Large intestine (tissue), 3 donors: Measurements from ENCODE around the gene CELSR1. TPM values are rescaled to one million over a fixed set of nuclear protein-coding genes. Genes with fewer than 3 reads are reported as not detected.
"Not testable (repeated sequence)": the region's sequence is repeated elsewhere in the genome, so short reads cannot be mapped to it uniquely, and the experiment has no call there.

Experiments used
- DNase-seq, 2 donors: peaks; one replicate each; pipeline versions ENCODE4 v3.0.0 to v3.0.0-alpha.2; 2013
- H3K27ac ChIP-seq: one replicate; pipeline ENCODE4 v1.5.1; 2013; ENCODE audit warnings: low read length
- H3K27me3 ChIP-seq: 2 replicates; pipeline ENCODE4 v1.6.1; 2013; ENCODE audit warnings: low read length; ENCODE audit not compliant: control insufficient read depth, insufficient read depth
- H3K36me3 ChIP-seq: 2 replicates; pipeline ENCODE4 v1.6.1; 2013; ENCODE audit warnings: low read length; ENCODE audit not compliant: control insufficient read depth, insufficient read depth
- H3K4me1 ChIP-seq: one replicate; pipeline ENCODE4 v1.6.1; 2013; ENCODE audit warnings: low read length; ENCODE audit not compliant: control insufficient read depth, insufficient read depth
- H3K4me3 ChIP-seq: one replicate; pipeline ENCODE4 v1.5.1; 2013; ENCODE audit warnings: low read length
- H3K9me3 ChIP-seq: one replicate; pipeline ENCODE4 v1.6.1; 2013; ENCODE audit warnings: mild to moderate bottlenecking, low read depth, low read length, moderate library complexity; ENCODE audit not compliant: control insufficient read depth
- WGBS: methylation state at CpG from one replicate; pipeline ENCODE4 v1.1.5; 2013; ENCODE audit warnings: low lambda C conversion rate; ENCODE audit not compliant: insufficient coverage; 5-methylcytosine and 5-hydroxymethylcytosine counted together
- polyA plus RNA-seq: library from polyadenylated mRNA; unstranded; fragments of 120-200 nt; gene quantifications from one replicate; pipeline ENCODE4 v1.2.1, GENCODE V29; 2013

CELSR1 gene
- polyA plus RNA-seq, 1 donor, result 5.9 TPM

DNA sequence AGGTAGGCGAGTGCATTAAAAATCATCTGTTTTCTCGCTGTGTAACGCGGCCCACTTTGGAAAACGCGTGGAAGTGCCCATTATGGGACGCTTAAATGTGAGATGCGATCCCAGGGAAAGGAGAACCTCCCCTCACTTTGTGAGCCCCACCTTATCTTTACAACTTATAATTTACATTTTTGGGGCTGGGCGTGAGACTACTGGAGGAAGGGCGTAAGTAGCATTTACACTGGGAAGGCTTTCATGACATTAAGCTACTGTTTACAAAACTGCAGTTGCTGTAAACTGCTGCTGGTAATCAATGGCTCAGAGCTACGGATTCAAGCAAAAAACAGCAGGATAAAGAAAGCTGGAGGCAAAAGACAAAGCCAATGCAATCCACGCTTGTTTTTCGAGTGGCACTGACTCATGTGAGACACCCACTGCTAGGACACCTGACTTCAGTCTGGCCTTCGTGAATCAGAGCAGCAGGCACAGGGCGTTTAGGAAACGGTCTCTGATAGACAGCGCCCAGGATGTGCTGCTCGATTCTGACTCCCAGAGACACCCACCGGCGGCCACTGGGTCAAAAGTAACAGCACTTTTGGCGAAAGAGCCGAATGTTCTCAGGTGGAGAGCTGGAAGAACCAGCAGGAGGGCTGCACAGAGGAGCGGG lies 123.6 kb downstream of the CELSR1 start:
- H3K4me3 ChIP-seq, result no peak overlapping the region
- no CpG with 5 or more reads among the region's 23 CpGs for WGBS
- no peaks in the 10 kb centered on the region for H3K9me3 ChIP-seq
- no peaks in the 10 kb centered on the region for H3K4me1 ChIP-seq
- no peaks in the 10 kb centered on the region for H3K36me3 ChIP-seq
- H3K27me3 ChIP-seq, result no peaks in the 10 kb centered on the region
- no peak overlapping the region for H3K27ac ChIP-seq
- DNase-seq, result no peak

DNA sequence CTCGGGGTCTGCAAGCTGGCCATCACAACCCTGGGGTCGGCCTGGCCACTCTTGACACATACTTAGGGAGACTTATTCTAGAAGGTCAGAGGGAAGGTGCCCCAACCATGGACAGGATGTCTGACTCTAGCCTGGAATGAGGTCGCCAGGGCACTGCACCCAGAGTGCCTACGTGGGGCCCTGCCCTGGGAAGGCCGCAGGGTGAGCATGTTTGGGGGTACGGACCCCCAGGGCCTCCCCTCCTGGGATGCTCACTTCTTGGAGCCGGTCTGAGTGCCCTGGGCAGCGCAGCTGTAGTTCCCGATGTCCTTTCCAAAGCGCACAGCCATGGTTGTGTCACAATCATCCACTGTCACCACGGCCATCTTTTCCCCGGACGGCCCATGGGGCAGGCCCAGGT lies 126.1 kb downstream of the CELSR1 start:
- DNase-seq, result no peak
- H3K27me3 ChIP-seq, result no peaks in the 10 kb centered on the region
- H3K27ac ChIP-seq, result no peak overlapping the region
- no peaks in the 10 kb centered on the region for H3K36me3 ChIP-seq
- H3K4me3 ChIP-seq, result no peak overlapping the region
- no peaks in the 10 kb centered on the region for H3K9me3 ChIP-seq
- no CpG with 5 or more reads among the region's 13 CpGs for WGBS
- no peaks in the 10 kb centered on the region for H3K4me1 ChIP-seq

DNA sequence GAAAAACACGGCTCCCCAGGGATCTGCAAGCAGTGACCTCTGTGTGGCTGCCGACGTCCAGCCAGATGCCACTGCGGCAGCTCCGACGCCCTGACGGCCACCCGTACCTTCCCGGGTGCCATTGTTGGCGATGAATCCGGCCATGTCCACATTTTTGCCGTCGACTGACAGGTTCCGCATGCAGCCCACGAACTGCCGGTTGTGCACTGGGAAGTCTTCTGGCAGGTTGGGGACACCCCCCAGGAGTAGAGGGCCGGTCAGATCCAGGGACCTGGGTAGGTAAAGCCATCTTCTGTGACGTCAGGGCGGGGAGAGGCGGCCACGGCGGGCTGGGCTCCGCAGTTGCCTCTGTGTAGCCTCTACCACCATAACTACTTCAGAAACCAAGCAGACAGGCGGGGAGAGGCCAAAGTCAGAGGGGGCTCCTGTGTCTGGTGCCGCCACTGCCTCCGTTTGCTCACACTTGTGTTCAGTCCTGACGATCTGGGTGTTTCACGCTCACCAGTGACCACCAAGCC lies 127.1 kb downstream of the CELSR1 start:
- Histone ChIP-seq H3K4me1 (no peaks in the 10 kb centered on the region), H3K9me3 (no peaks in the 10 kb centered on the region), H3K27me3 (no peaks in the 10 kb centered on the region), H3K36me3 (no peaks in the 10 kb centered on the region), H3K4me3 (no peak overlapping the region), H3K27ac (no peak overlapping the region)
- WGBS, result no CpG with 5 or more reads among the region's 28 CpGs
- no peak for DNase-seq

DNA sequence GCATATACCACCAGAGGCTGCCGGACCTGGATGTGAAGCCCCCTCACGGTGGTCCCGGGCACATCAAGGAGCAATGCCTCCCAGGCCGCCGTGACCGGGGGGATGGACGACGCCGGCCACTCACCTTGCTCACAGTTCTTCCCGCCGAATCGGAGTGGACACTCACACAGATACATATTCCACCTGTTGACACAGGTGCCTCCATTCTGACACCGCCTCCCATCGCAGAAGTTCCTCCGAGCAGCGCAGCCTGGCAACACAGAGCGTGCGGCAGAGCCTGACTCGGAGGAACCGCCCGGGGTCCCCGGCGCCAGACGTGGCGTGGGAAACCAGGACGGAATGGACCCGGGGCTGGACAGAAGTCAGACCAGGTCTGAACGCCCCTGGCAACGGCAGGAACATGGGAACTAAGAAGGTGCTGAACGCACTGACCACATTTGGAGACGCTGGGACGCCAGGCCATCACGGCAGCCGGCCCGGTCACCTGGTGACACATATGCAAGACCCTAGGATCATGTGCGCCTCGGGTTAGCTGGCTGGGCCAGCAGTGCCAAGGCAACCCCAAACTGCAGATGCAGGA lies 127.7 kb downstream of the CELSR1 start:
- Histone ChIP-seq H3K4me1 (no peaks in the 10 kb centered on the region), H3K27ac (no peak overlapping the region), H3K4me3 (no peak overlapping the region), H3K36me3 (no peaks in the 10 kb centered on the region), H3K27me3 (no peaks in the 10 kb centered on the region), H3K9me3 (no peaks in the 10 kb centered on the region)
- DNase-seq, result no peak
- WGBS, result no CpG with 5 or more reads among the region's 37 CpGs

DNA sequence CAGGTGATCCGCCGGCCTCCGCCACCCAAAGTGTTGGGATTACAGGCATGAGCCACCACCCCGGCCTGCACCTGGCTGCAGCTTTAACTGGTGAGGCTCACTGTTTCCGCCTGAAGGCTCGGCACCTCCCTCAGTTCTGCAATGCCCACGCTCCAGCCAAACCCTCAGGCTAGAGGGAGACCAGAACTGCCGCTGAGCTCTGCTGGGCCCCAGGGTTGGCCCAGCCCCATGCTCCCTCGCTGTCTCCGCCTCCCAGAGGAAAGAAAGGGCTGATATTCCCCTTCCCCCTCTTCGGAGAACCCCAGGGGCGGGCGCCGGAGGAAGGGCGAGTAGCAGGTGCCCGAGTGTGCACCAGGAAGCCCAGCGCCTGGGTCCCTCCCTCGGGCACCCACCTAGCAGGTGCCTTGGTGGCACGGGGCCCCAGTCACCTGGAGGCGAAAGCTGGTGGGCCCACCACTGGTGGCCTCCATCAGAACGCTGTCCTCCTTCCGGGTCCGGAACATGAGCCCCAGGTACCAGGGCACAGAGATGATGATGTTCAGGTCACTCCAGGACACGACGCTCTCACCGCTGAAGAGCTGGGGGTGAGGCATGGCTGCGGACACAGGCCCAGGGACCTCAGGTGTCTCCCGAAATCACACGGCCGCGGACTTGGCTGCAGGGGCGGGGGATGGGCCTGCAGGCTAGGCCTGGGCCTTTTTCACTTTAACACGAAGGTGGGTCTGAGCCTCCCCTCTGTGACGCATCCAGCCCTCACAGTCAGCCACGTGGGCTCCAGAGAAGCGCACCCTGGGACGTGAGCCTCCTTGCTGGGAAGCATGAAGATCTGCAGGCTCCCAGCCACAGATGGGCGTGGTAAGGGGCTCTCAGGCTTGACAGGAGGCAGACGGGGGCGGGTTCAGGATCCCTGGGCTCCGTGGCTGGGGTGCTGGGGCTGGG lies 128.6 kb downstream of the CELSR1 start:
- DNase-seq, result no peak
- H3K4me1 ChIP-seq, result no peaks in the 10 kb centered on the region
- no peak overlapping the region for H3K27ac ChIP-seq
- H3K36me3 ChIP-seq, result no peaks in the 10 kb centered on the region
- no CpG with 5 or more reads among the region's 41 CpGs for WGBS
- no peaks in the 10 kb centered on the region for H3K27me3 ChIP-seq
- no peaks in the 10 kb centered on the region for H3K9me3 ChIP-seq
- H3K4me3 ChIP-seq, result no peak overlapping the region

DNA sequence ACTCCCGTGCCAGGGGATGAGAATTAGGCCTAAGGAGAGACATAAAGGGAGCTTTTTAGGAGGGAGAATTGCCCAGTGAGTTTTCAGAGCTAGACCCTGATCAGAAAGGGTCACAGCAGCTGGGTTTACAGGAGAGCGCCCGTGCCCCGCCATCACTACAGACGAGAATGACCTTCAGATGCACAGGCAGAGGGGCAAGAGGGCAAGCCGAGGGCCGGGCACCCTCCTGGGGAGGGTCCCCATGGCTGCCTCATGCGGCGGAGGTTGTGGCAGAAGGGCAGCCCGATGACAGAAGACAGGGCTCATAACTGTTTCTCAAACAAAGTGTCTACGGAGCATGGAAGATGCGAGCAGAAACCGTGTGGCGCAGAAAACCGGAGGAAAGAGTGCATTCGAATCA lies 129.7 kb downstream of the CELSR1 start:
- no peak for DNase-seq
- H3K27me3 ChIP-seq, result no peaks in the 10 kb centered on the region
- no peaks in the 10 kb centered on the region for H3K4me1 ChIP-seq
- H3K36me3 ChIP-seq, result no peaks in the 10 kb centered on the region
- H3K9me3 ChIP-seq, result no peaks in the 10 kb centered on the region
- H3K4me3 ChIP-seq, result no peak overlapping the region
- whole genome bisulfite sequencing, result 93% methylated on average over 3 of the region's 16 CpGs
- no peak overlapping the region for H3K27ac ChIP-seq

DNA sequence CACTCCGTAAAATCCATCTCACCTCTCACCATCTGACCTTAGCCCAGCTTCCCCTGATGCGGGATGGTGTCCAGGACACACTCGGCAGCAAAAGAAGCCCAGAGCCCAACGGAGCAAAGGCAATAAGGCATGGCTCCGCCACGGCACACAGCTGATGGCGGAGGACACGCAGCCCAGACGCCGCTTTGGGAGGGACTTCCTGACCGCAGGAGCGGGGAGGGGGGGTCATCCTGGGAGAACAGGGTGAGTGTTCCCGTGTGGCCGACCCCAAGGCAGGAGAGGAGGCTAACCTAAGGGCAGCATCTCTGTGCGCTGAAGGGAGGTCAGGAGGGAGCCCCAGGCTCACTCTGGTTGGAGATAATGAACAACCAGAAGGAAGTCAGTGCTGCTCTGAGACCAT lies 130.6 kb downstream of the CELSR1 start:
- no peaks in the 10 kb centered on the region for H3K27me3 ChIP-seq
- H3K9me3 ChIP-seq, result no peaks in the 10 kb centered on the region
- WGBS, result no CpG with 5 or more reads among the region's 15 CpGs
- H3K4me3 ChIP-seq, result no peak overlapping the region
- DNase-seq, result no peak
- H3K36me3 ChIP-seq, result no peaks in the 10 kb centered on the region
- no peaks in the 10 kb centered on the region for H3K4me1 ChIP-seq
- no peak overlapping the region for H3K27ac ChIP-seq

DNA sequence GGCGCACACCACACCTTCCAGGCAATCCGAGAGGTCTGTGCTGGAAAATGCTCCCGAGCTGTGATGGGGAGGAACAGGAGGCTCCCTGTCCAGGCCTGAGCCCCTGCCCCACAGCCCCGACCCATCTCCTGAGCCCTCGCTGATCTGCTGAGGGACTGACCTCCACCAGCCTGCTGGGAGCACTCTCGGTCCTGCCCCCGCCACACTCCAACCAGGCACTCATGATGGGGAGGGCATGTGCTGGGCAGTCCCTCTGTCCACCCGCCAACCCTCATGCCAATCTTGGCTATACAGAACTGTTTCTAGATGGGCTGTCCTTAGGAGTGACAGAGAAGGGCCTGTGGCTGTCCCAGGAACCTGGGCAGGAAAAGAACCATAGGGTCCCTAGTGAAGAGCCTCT lies 131.1 kb downstream of the CELSR1 start:
- H3K4me3 ChIP-seq, result no peak overlapping the region
- no peaks in the 10 kb centered on the region for H3K9me3 ChIP-seq
- no peaks in the 10 kb centered on the region for H3K27me3 ChIP-seq
- H3K27ac ChIP-seq, result no peak overlapping the region
- DNase-seq, result no peak
- WGBS, result no CpG with 5 or more reads among the region's 8 CpGs
- H3K36me3 ChIP-seq, result no peaks in the 10 kb centered on the region
- no peaks in the 10 kb centered on the region for H3K4me1 ChIP-seq

DNA sequence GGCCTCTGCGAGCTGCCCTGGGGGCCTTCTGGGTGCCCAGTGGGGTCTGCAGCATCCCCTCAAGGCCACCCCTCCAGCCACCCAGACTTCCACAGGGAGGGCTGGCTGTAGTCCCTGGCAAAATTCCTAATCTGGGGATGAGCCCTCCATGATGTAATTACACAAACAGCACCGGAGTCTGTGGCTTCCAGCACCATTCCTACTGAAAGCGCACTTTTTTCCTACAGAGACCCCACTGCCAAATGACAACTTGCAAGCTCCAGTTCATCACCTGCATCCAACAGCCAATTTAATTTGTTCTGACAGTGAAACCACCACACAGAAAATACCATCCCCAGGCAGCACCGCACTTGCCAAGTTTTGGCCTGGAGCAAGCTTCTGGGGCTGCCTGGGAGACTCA lies 131.5 kb downstream of the CELSR1 start:
- H3K27me3 ChIP-seq, result no peaks in the 10 kb centered on the region
- no peaks in the 10 kb centered on the region for H3K4me1 ChIP-seq
- H3K9me3 ChIP-seq, result no peaks in the 10 kb centered on the region
- WGBS, result no CpG with 5 or more reads among the region's 4 CpGs
- H3K4me3 ChIP-seq, result no peak overlapping the region
- no peak for DNase-seq
- H3K27ac ChIP-seq, result no peak overlapping the region
- H3K36me3 ChIP-seq, result no peaks in the 10 kb centered on the region

DNA sequence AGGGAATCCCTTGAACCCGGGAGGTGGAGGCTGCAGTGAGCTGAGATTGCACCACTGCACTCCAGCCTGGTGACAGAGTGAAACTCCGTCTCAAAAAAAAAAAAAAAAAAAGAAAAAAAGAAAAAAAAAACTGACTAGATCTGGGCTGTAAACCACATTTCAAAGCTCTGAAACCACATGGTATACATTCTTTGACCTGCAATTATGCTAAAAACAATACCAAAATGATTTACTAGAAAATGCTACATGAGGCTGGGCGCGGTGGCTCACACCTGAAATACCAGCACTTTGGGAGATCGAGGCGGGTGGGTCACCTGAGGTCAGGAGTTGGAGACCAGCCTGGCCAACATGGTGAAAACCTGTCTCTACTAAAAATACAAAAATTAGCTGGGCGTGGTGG lies 133.5 kb downstream of the CELSR1 start:
- not testable (repeated sequence) for H3K4me1 ChIP-seq
- 83% methylated on average over 2 of the region's 7 CpGs for WGBS

More for the DNA sequence above, 133.5 kb downstream of the CELSR1 start:
- not testable (repeated sequence) for H3K9me3 ChIP-seq, DNase-seq, H3K4me3 ChIP-seq, H3K27me3 ChIP-seq, H3K27ac ChIP-seq, H3K36me3 ChIP-seq
